ENCODE data around the gene RPS2.

GRCh38 chr16:1999866-2000514, 35.4 kb upstream of the RPS2 start:
- TF ChIP-seq CTCF (conservative IDR thresholded peaks at IDR 0.05; ENCODE audit: low read length): no peak
- TF ChIP-seq EZH2phosphoT487 (IDR thresholded peaks at IDR 0.05; ENCODE audit: borderline replicate concordance, low read depth, low read length): no peak

Data from OCI-LY7 (cell line).